ENCODE measurements around the gene SLC6A2.

Gene SLC6A2

GRCh38 chr16:55663765-55664677 lies 8.2 kb downstream of the SLC6A2 start:
- TF ChIP-seq CREB1 (IDR thresholded peaks at IDR 0.05; ENCODE audit: low read depth) = no peak
- TF ChIP-seq, protein P1, sequence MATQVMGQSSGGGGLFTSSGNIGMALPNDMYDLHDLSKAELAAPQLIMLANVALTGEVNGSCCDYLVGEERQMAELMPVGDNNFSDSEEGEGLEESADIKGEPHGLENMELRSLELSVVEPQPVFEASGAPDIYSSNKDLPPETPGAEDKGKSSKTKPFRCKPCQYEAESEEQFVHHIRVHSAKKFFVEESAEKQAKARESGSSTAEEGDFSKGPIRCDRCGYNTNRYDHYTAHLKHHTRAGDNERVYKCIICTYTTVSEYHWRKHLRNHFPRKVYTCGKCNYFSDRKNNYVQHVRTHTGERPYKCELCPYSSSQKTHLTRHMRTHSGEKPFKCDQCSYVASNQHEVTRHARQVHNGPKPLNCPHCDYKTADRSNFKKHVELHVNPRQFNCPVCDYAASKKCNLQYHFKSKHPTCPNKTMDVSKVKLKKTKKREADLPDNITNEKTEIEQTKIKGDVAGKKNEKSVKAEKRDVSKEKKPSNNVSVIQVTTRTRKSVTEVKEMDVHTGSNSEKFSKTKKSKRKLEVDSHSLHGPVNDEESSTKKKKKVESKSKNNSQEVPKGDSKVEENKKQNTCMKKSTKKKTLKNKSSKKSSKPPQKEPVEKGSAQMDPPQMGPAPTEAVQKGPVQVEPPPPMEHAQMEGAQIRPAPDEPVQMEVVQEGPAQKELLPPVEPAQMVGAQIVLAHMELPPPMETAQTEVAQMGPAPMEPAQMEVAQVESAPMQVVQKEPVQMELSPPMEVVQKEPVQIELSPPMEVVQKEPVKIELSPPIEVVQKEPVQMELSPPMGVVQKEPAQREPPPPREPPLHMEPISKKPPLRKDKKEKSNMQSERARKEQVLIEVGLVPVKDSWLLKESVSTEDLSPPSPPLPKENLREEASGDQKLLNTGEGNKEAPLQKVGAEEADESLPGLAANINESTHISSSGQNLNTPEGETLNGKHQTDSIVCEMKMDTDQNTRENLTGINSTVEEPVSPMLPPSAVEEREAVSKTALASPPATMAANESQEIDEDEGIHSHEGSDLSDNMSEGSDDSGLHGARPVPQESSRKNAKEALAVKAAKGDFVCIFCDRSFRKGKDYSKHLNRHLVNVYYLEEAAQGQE (IDR thresholded peaks at IDR 0.05; ENCODE audit: low read depth) = no peak

GRCh38 chr16:55664786-55665407 lies 9.1 kb downstream of the SLC6A2 start:
- TF ChIP-seq TEAD4 (IDR thresholded peaks at IDR 0.05) (no peak), TCF12 (IDR thresholded peaks at IDR 0.05; ENCODE audit: low read depth) (no peak), CEBPB (IDR thresholded peaks at IDR 0.05) (no peak), EGR1 (IDR thresholded peaks at IDR 0.05) (no peak), YY1 (IDR thresholded peaks at IDR 0.05; ENCODE audit: low read depth) (no peak), EP300 (IDR thresholded peaks at IDR 0.05; ENCODE audit: borderline replicate concordance) (no peak), ZBTB7A (IDR thresholded peaks at IDR 0.05; ENCODE audit: low read depth) (no peak), TAF1 (IDR thresholded peaks at IDR 0.05; ENCODE audit: low read depth) (no peak), NFIC (IDR thresholded peaks at IDR 0.05) (no peak), CREB1 (IDR thresholded peaks at IDR 0.05; ENCODE audit: low read depth) (no peak), FOXM1 (IDR thresholded peaks at IDR 0.05; ENCODE audit: borderline replicate concordance, low read depth) (no peak), RAD21 (IDR thresholded peaks at IDR 0.05; ENCODE audit: low read depth) (no peak)
- TF ChIP-seq, protein P2, sequence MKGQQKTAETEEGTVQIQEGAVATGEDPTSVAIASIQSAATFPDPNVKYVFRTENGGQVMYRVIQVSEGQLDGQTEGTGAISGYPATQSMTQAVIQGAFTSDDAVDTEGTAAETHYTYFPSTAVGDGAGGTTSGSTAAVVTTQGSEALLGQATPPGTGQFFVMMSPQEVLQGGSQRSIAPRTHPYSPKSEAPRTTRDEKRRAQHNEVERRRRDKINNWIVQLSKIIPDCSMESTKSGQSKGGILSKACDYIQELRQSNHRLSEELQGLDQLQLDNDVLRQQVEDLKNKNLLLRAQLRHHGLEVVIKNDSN (IDR thresholded peaks at IDR 0.05) = no peak
- TF ChIP-seq, protein P1 (IDR thresholded peaks at IDR 0.05; ENCODE audit: low read depth) = no peak
- TF ChIP-seq, protein P3, sequence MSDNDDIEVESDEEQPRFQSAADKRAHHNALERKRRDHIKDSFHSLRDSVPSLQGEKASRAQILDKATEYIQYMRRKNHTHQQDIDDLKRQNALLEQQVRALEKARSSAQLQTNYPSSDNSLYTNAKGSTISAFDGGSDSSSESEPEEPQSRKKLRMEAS (IDR thresholded peaks at IDR 0.05) = no peak

DNA sequence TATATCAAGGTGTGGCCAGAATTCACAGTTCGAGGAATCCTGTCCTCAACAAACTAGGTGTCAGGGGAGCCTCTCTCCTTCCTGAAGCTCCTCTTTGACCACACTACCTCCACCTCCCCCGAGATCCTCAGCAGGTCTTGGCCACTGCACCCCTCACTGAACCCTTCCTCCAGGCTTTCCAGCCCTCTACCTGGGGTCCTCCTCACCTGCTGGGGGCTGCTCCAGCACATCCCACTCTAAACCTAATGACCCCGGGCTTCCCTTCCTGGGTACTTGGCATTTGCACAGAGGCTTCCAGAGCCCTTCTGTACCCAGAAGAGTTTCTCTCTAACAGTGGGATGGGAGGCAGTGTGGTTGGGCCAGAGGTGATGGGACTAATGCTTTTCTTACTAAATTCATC lies 9.7 kb downstream of the SLC6A2 start:
- no peak for TF ChIP-seq NFIC (IDR thresholded peaks at IDR 0.05)
- TF ChIP-seq CREB1 (IDR thresholded peaks at IDR 0.05; ENCODE audit: low read depth) = no peak
- no peak for TF ChIP-seq TAF1 (IDR thresholded peaks at IDR 0.05; ENCODE audit: low read depth)
- TF ChIP-seq TCF12 (IDR thresholded peaks at IDR 0.05; ENCODE audit: low read depth) = no peak
- no peak for TF ChIP-seq EGR1 (IDR thresholded peaks at IDR 0.05)
- TF ChIP-seq, protein P2 (IDR thresholded peaks at IDR 0.05) = no peak
- no peak for TF ChIP-seq EP300 (IDR thresholded peaks at IDR 0.05; ENCODE audit: borderline replicate concordance)

DNA sequence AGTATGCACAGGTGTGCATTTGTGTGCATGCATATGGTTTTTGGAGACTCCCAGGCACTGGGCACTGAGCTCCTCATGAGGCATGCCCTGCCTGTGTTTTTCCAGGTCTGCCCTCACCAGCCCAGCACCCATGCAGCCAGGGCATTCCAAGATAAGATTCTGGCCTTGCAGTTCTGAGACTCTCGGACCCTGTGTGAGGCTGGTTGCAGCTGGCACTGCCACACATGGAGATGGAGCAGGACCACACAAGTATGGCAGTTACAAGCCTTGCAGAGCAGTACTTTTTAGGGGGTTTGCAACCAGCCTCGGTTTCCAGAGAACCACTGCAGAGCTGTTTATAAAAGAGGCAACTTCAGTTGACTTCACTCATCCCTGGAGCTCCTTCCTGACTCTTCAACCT lies 10.2 kb downstream of the SLC6A2 start:
- no peak for TF ChIP-seq ZBTB7A (IDR thresholded peaks at IDR 0.05; ENCODE audit: low read depth)
- TF ChIP-seq CREB1 (IDR thresholded peaks at IDR 0.05; ENCODE audit: low read depth) = no peak
- no peak for TF ChIP-seq TEAD4 (IDR thresholded peaks at IDR 0.05)
- TF ChIP-seq TCF12 (IDR thresholded peaks at IDR 0.05; ENCODE audit: low read depth) = no peak
- TF ChIP-seq TAF1 (IDR thresholded peaks at IDR 0.05; ENCODE audit: low read depth) = no peak
- no peak for TF ChIP-seq FOXM1 (IDR thresholded peaks at IDR 0.05; ENCODE audit: borderline replicate concordance, low read depth)
- no peak for TF ChIP-seq EGR1 (IDR thresholded peaks at IDR 0.05)
- no peak for TF ChIP-seq EP300 (IDR thresholded peaks at IDR 0.05; ENCODE audit: borderline replicate concordance)
- no peak for TF ChIP-seq RAD21 (IDR thresholded peaks at IDR 0.05; ENCODE audit: low read depth)
- TF ChIP-seq NFIC (IDR thresholded peaks at IDR 0.05) = no peak
- TF ChIP-seq, protein P1 (IDR thresholded peaks at IDR 0.05; ENCODE audit: low read depth) = no peak
- TF ChIP-seq YY1 (IDR thresholded peaks at IDR 0.05; ENCODE audit: low read depth) = no peak
- TF ChIP-seq, protein P2 (IDR thresholded peaks at IDR 0.05) = no peak
- no peak for TF ChIP-seq CEBPB (IDR thresholded peaks at IDR 0.05)
- TF ChIP-seq, protein P3 (IDR thresholded peaks at IDR 0.05) = no peak
